Tibial nerve (tissue), 3 donors: ENCODE measurements around the gene ZBTB44.

Experiments used
- POLR2A ChIP-seq, 2 donors: fragments of 450-650 bp; IDR thresholded peaks; one replicate each; pipeline ENCODE4 v1.6.1; 2017; ENCODE audit warnings: antibody characterized with exemption in 2 of 2, mild to moderate bottlenecking in 2 of 2, moderate library complexity in 2 of 2
- TF ChIP-seq, protein P1 (sequence below), 5 experiments: fragments of 200-600 bp in 3 of 5; fragments of 450-650 bp in 2 of 5; sonication (generic) in 3 of 5; IDR thresholded peaks; one replicate each; pipeline ENCODE4 v1.5.1; 2016 to 2019; ENCODE audit warnings: antibody characterized with exemption in 5 of 5, mild to moderate bottlenecking in 3 of 5, moderate library complexity in 2 of 5

DNA sequence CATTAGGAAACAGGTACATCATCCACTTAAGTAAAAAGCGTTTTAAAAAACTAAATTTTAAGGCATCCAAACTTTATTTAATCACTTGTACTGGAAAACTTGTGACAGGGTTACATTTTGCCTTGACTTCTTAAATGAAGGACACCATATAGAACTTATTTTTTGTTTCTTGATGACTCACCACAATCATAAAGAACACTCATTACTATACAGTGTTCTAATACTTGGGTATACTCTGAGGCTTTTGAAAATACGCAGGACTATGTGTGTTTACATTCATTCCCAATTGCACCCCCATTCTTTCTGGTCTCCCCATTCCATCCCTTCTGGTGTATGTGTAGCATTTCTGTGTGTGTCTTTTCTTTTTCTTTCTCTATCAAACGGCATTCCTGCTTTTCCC lies 69.9 kb downstream of the ZBTB44 start:
- TF ChIP-seq, protein P1, sequence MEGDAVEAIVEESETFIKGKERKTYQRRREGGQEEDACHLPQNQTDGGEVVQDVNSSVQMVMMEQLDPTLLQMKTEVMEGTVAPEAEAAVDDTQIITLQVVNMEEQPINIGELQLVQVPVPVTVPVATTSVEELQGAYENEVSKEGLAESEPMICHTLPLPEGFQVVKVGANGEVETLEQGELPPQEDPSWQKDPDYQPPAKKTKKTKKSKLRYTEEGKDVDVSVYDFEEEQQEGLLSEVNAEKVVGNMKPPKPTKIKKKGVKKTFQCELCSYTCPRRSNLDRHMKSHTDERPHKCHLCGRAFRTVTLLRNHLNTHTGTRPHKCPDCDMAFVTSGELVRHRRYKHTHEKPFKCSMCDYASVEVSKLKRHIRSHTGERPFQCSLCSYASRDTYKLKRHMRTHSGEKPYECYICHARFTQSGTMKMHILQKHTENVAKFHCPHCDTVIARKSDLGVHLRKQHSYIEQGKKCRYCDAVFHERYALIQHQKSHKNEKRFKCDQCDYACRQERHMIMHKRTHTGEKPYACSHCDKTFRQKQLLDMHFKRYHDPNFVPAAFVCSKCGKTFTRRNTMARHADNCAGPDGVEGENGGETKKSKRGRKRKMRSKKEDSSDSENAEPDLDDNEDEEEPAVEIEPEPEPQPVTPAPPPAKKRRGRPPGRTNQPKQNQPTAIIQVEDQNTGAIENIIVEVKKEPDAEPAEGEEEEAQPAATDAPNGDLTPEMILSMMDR (IDR thresholded peaks at IDR 0.05), result no peak
- no peak for TF ChIP-seq POLR2A (IDR thresholded peaks at IDR 0.05)
